Transverse colon (tissue), 4 donors: ENCODE data around the gene SHQ1. TPM values are rescaled to one million over a fixed set of nuclear protein-coding genes. Genes with fewer than 3 reads are reported as not detected.

Source experiments
- DNase-seq: peaks from one replicate; pipeline ENCODE4 v3.0.0-alpha.2; 2019
- H3K27ac ChIP-seq, 4 donors: fragments of 200-600 bp; sonication (generic); 2 replicates each; pipeline ENCODE4 v1.5.1; 2016 to 2018; ENCODE audit warnings: inconsistent platforms in 4 of 4
- H3K27me3 ChIP-seq: fragments of 200-600 bp; sonication (generic); 2 replicates; pipeline ENCODE4 v1.5.1; 2017; ENCODE audit warnings: inconsistent platforms
- H3K36me3 ChIP-seq, 4 donors: fragments of 200-600 bp; sonication (generic); 2 replicates each; pipeline ENCODE4 v1.5.1; 2017 to 2019; ENCODE audit warnings: inconsistent platforms in 4 of 4
- H3K4me1 ChIP-seq, 4 donors: fragments of 200-600 bp; sonication (generic); 2 replicates each; pipeline ENCODE4 v1.5.1; 2017 to 2020; ENCODE audit warnings: inconsistent platforms in 4 of 4
- H3K4me3 ChIP-seq, 4 donors: fragments of 200-600 bp; sonication (generic); 1 replicate in 1 of 4; 2 replicates in 3 of 4; pipeline versions ENCODE4 v1.5.1 to v1.6.1; 2017 to 2019; ENCODE audit warnings: inconsistent platforms in 4 of 4
- H3K9me3 ChIP-seq, 2 donors: fragments of 200-600 bp; sonication (generic); 2 replicates each; pipeline ENCODE4 v1.5.1; 2017 to 2019; ENCODE audit warnings: inconsistent platforms in 2 of 2
- EP300 ChIP-seq: sonication (generic); formaldehyde crosslinking; IDR thresholded peaks from one replicate; pipeline ENCODE4 v1.6.1; 2017; ENCODE audit warnings: antibody characterized with exemption, low read depth
- POLR2A ChIP-seq: fragments of 450-650 bp; IDR thresholded peaks from one replicate; pipeline ENCODE4 v1.6.1; 2016; ENCODE audit warnings: antibody characterized with exemption, mild to moderate bottlenecking, moderate library complexity
- POLR2AphosphoS5 ChIP-seq, 3 donors: sonication (generic); formaldehyde crosslinking; IDR thresholded peaks; one replicate each; pipeline ENCODE4 v1.6.1; 2016; ENCODE audit warnings: antibody characterized with exemption in 3 of 3
- WGBS, 2 donors: methylation state at CpG; one replicate each; pipeline ENCODE4 v1.1.5; 2018; ENCODE audit warnings: low coverage in 1 of 2; 5-methylcytosine and 5-hydroxymethylcytosine counted together
- in situ Hi-C, 4 donors: fragments of 200-750 bp; cut with MboI; loops; one replicate each; pipeline versions ENCODE4 v1.15.0 to v1.15.1; 2017; ENCODE audit warnings: low sequenced_read_pairs in 3 of 4, low pct_ligation_motif_present in 1 of 4, low pct_unique_long_range_greater_than_20kb in 1 of 4
- intact Hi-C: fragments of 100-400 bp; cut with DNase I; formaldehyde crosslinking; loops from one replicate; pipeline ENCODE4 v1.15.1; 2023; ENCODE audit warnings: low total_unique reads
- total RNA-seq, 4 donors: library from RNA; depleted of rRNA; stranded (reverse); fragments of >200 nt; gene quantifications; one replicate each; pipeline ENCODE4 v1.1.0, GENCODE V29; 2016
- TF ChIP-seq, protein P1 (sequence below), 5 experiments: fragments of 200-600 bp in 3 of 5; fragments of 450-650 bp in 2 of 5; sonication (generic) in 3 of 5; IDR thresholded peaks; 1 replicate in 2 of 5; 2 replicates in 3 of 5; pipeline ENCODE4 v1.5.1; 2016 to 2017; ENCODE audit warnings: antibody characterized with exemption in 5 of 5, inconsistent platforms in 3 of 5, mild to moderate bottlenecking in 2 of 5, moderate library complexity in 1 of 5

SHQ1 gene
- total RNA-seq, 4 donors from 2014 or later: 4.9 to 21.3 (median 13.1) TPM

DNA sequence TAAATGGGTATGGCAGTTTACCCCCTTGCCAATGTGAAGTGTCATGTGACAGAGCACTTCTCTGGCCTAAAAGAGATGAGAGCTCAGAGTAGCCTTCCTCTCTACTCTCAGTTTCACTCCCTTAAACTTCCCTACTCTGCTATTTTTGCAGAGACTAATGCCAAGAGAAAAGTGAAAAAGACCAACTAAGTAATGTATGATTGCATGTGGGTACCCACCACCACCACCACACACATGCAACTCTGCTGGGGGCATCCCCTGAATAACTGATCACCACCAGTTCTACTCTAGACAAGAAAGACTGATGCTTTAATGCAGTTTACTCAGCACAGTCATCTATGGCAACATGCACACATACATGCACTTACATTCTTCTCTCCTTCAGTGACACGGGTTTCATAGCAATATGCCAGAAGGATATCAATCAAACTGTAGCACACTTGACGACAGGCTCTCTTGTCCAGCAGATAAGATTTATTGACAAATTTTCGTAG is 31.3 kb downstream of the SHQ1 start:
- no peak overlapping the region for H3K27ac ChIP-seq
- H3K9me3 ChIP-seq: no peaks in the 10 kb centered on the region
- no peak for DNase-seq
- H3K27me3 ChIP-seq: no peaks in the 10 kb centered on the region
- TF ChIP-seq POLR2AphosphoS5 (IDR thresholded peaks at IDR 0.05): no peak
- TF ChIP-seq, protein P1, sequence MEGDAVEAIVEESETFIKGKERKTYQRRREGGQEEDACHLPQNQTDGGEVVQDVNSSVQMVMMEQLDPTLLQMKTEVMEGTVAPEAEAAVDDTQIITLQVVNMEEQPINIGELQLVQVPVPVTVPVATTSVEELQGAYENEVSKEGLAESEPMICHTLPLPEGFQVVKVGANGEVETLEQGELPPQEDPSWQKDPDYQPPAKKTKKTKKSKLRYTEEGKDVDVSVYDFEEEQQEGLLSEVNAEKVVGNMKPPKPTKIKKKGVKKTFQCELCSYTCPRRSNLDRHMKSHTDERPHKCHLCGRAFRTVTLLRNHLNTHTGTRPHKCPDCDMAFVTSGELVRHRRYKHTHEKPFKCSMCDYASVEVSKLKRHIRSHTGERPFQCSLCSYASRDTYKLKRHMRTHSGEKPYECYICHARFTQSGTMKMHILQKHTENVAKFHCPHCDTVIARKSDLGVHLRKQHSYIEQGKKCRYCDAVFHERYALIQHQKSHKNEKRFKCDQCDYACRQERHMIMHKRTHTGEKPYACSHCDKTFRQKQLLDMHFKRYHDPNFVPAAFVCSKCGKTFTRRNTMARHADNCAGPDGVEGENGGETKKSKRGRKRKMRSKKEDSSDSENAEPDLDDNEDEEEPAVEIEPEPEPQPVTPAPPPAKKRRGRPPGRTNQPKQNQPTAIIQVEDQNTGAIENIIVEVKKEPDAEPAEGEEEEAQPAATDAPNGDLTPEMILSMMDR (IDR thresholded peaks at IDR 0.05): no peak
- no peak for TF ChIP-seq POLR2A
- no peak for TF ChIP-seq EP300
- intact Hi-C loops (no loop called here), in situ Hi-C loops (loop anchor here in 3 of 4 donors (25.0 kb wide), 2 partner anchors 855 to 930 kb away; no protein-coding TSS in a partner anchor)
- WGBS, 2 donors: 82 to 100% methylated on average over 2 to 3 of the region's 3 CpGs
- no peak overlapping the region for H3K4me3 ChIP-seq
- peaks cover 0 to 17% (median 2%) of the 10 kb centered on the region in 4 donors for H3K36me3 ChIP-seq
- peaks cover 13 to 26% (median 19%) of the 10 kb centered on the region in 4 donors for H3K4me1 ChIP-seq

DNA sequence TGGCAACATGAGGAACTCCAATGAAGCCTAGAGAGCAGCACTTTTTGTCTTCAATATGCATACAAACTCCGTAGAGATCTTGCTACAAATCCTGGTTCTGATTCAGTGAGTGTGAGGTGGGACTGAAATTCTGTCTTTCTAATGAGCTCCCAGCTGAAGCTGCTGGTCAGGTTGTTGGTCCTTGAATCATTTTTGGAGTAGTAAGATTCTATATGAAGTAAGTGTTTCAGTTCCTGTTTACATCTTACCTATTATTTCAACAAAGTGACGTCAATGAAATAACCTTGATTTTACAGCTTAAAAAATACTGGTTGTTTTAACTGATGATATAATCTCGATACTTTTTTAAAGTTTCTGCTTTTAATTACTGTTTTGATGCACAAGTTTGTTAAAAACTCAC is 33.9 kb downstream of the SHQ1 start:
- in situ Hi-C loops (loop anchor here in 3 of 4 donors (25.0 kb wide), 2 partner anchors 852 to 927 kb away; no protein-coding TSS in a partner anchor), intact Hi-C loops (no loop called here)
- no peak overlapping the region for H3K4me3 ChIP-seq
- TF ChIP-seq POLR2A: no peak
- no peak for TF ChIP-seq POLR2AphosphoS5 (IDR thresholded peaks at IDR 0.05)
- no peak for TF ChIP-seq EP300
- H3K27me3 ChIP-seq: no peaks in the 10 kb centered on the region
- H3K4me1 ChIP-seq: peaks cover 0 to 6% (median under 1%) of the 10 kb centered on the region in 4 donors
- DNase-seq: no peak
- no peak overlapping the region for H3K27ac ChIP-seq
- H3K36me3 ChIP-seq: peaks cover 0 to 19% (median 2%) of the 10 kb centered on the region in 4 donors
- 79 to 84% methylated on average over 3 of the region's 3 CpGs for WGBS, 2 donors
- no peaks in the 10 kb centered on the region for H3K9me3 ChIP-seq

DNA sequence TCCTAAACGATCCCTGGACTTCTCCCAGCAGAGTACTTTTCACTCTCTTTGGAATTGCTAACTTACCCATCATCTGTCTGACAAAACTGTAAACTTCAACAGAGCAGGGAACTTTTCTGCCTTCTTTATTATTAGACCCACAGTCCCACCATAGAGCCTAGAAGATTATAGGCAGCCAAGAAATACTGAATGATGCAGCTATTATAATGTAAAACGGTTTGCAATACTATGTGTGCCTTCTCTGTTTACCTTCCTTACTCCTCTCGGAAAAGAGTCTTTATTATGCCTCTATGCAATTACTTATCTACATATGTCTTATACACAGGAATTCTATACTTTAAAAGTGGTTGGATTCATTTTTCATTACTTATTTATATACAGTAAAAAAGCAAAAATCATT is 36.0 kb downstream of the SHQ1 start:
- TF ChIP-seq EP300: no peak
- TF ChIP-seq, protein P1 (IDR thresholded peaks at IDR 0.05): no peak
- TF ChIP-seq POLR2A: no peak
- no peak for TF ChIP-seq POLR2AphosphoS5 (IDR thresholded peaks at IDR 0.05)
- in situ Hi-C loops: loop anchor here in 3 of 4 donors (25.0 kb wide), 2 partner anchors 850 to 925 kb away; no protein-coding TSS in a partner anchor
- 51 to 63% methylated on average over 3 of the region's 3 CpGs for WGBS, 2 donors

DNA sequence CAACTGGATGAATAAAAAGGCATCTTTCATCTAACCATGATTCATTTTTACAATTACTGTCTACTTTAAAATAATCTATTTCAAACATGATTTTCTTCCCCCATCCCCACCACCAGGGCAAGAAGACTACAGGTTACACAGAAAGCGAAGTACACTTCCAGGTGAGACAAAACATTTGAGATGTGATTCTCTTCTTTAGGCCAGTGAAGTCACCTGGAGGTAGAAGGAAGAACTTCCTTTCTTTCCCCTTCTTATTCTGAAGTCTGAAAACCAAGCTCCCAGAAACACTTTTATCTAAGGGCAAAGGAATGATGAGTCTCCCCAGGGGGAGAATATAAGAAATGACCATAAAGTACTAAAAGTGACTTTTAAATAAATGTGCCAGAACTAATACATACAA is 36.7 kb downstream of the SHQ1 start:
- Histone ChIP-seq H3K9me3 (no peaks in the 10 kb centered on the region), H3K4me1 (peaks cover 0 to 6% (median under 1%) of the 10 kb centered on the region in 4 donors), H3K27me3 (no peaks in the 10 kb centered on the region), H3K27ac (no peak overlapping the region), H3K4me3 (no peak overlapping the region), H3K36me3 (peaks cover 0 to 17% (median 2%) of the 10 kb centered on the region in 4 donors)
- DNase-seq: no peak
- in situ Hi-C loops: loop anchor here in 3 of 4 donors (25.0 kb wide), 2 partner anchors 849 to 924 kb away; no protein-coding TSS in a partner anchor
- intact Hi-C loops: no loop called here
- 90 to 100% methylated on average over 1 of the region's 1 CpG for WGBS, 2 donors
- no peak for TF ChIP-seq EP300

More for the DNA sequence above, 36.0 kb downstream of the SHQ1 start:
- Histone ChIP-seq H3K27ac (no peak overlapping the region), H3K36me3 (peaks cover 0 to 19% (median 2%) of the 10 kb centered on the region in 4 donors), H3K4me3 (no peak overlapping the region), H3K9me3 (no peaks in the 10 kb centered on the region), H3K27me3 (no peaks in the 10 kb centered on the region), H3K4me1 (peaks cover 0 to 6% (median 0%) of the 10 kb centered on the region in 4 donors)
- no peak for DNase-seq
- intact Hi-C loops: no loop called here

DNA sequence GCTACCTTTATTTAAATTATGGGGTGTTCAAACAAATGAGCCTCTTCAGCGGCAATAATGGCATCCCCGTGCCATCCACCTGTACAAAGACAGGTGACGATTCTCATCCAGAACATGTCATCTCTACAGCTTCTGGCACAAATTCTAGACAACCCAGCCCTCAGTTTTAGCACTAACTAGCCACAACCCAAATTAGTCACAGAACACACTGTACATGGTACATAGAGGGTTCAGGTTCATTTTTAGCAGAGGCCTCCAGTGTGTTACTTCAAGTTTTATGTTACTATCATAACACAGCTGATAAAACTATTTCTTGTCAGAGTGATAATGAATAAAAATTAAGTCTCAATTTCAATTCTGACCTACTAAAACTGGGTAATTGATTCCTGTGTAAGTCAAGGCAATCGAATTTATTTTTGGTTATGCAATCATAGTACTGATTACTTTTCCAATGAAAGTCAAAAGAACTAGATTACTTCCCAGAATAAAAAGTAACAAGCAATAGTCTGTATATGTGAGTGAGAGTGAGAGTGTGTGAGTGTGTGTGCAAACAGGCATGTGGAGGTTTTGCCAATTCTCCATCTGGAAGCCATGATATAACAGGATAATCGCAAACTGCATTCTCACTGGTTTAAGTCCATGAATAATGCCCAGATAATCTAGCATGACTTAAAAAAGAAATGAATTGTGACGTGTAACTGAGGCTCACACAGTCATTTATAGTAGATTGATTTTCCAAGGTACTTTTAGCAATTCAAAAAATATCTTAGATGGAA is 37.4 kb downstream of the SHQ1 start:
- 73 to 89% methylated on average over 6 of the region's 6 CpGs for WGBS, 2 donors
- in situ Hi-C loops: loop anchor here in 3 of 4 donors (25.0 kb wide), 2 partner anchors 849 to 924 kb away; no protein-coding TSS in a partner anchor
- intact Hi-C loops: no loop called here
- H3K4me3 ChIP-seq: no peak overlapping the region
- DNase-seq: no peak
- no peak overlapping the region for H3K27ac ChIP-seq
- no peaks in the 10 kb centered on the region for H3K9me3 ChIP-seq
- peaks cover 0 to 6% (median 3%) of the 10 kb centered on the region in 4 donors for H3K4me1 ChIP-seq
- peaks cover 0 to 11% (median 0%) of the 10 kb centered on the region in 4 donors for H3K36me3 ChIP-seq
- TF ChIP-seq, protein P1 (IDR thresholded peaks at IDR 0.05): no peak
- TF ChIP-seq EP300: no peak
- TF ChIP-seq POLR2A: no peak
- no peak for TF ChIP-seq POLR2AphosphoS5 (IDR thresholded peaks at IDR 0.05)
- no peaks in the 10 kb centered on the region for H3K27me3 ChIP-seq
